SU-DHL-6 (cell line): ENCODE results near the gene ALOX5AP.

Experiments
- H2AFZ ChIP-seq: fragments of 200-600 bp; sonication (generic); 2 replicates; pipeline ENCODE4 v1.6.1; 2014; ENCODE audit warnings: low read depth, mild to moderate bottlenecking, moderate library complexity, mixed read lengths, antibody characterized with exemption, low read length; ENCODE audit not compliant: severe bottlenecking
- H3F3A ChIP-seq: fragments of 200-600 bp; shearing (Covaris generic); 2 replicates; pipeline ENCODE4 v1.6.0; 2016; ENCODE audit warnings: antibody characterized with exemption, mild to moderate bottlenecking; ENCODE audit not compliant: insufficient read depth
- H3K27ac ChIP-seq: fragments of 200-600 bp; sonication (generic); 2 replicates; pipeline ENCODE4 v1.5.1; 2016; ENCODE audit warnings: low read depth, mild to moderate bottlenecking, low read length, moderate library complexity, mixed read lengths
- H3K27me3 ChIP-seq: fragments of 200-600 bp; sonication (generic), shearing (Covaris generic); 2 replicates; pipeline ENCODE4 v1.6.0; 2014; ENCODE audit warnings: mild to moderate bottlenecking, low read length
- H3K36me3 ChIP-seq: fragments of 200-600 bp; sonication (generic); 2 replicates; pipeline ENCODE4 v1.6.1; 2014; ENCODE audit warnings: mild to moderate bottlenecking, low read length, mixed read lengths
- H3K4me2 ChIP-seq: fragments of 300-600, 200-600 bp; shearing (Covaris generic), sonication (generic); 2 replicates; pipeline ENCODE4 v1.6.0; 2014; ENCODE audit warnings: low read length, low read depth, mild to moderate bottlenecking; ENCODE audit not compliant: poor library complexity, severe bottlenecking
- H3K4me3 ChIP-seq: fragments of 200-600 bp; sonication (generic); 2 replicates; pipeline ENCODE4 v1.5.1; 2014; ENCODE audit warnings: antibody characterized with exemption, low read length, mild to moderate bottlenecking, mixed read lengths; ENCODE audit not compliant: insufficient read depth, poor library complexity, severe bottlenecking
- H3K79me2 ChIP-seq: fragments of 200-600 bp; sonication (generic); 2 replicates; pipeline ENCODE4 v1.6.1; 2014; ENCODE audit warnings: mild to moderate bottlenecking, low read length, moderate library complexity; ENCODE audit not compliant: insufficient read depth
- H3K9ac ChIP-seq: fragments of 200-600 bp; sonication (generic); 2 replicates; pipeline ENCODE4 v1.7.0; 2014; ENCODE audit warnings: mild to moderate bottlenecking, low read length
- H3K9me2 ChIP-seq: fragments of 200-600 bp; sonication (generic); replicated peaks from 2 replicates; pipeline ENCODE4 v1.6.1; 2014; ENCODE audit warnings: low read length; ENCODE audit not compliant: insufficient read depth
- H3K9me3 ChIP-seq: fragments of 200-600 bp; sonication (generic); 2 replicates; pipeline ENCODE4 v1.6.1; 2014; ENCODE audit warnings: low read length, mixed read lengths; ENCODE audit not compliant: insufficient read depth
- H4K20me1 ChIP-seq: fragments of 200-600 bp; sonication (generic); 2 replicates; pipeline ENCODE4 v1.6.1; 2014; ENCODE audit warnings: low read depth, mild to moderate bottlenecking, antibody characterized with exemption, low read length, moderate library complexity, mixed read lengths
- EZH2phosphoT487 ChIP-seq: fragments of 200-600 bp; sonication (generic), shearing (Covaris generic); conservative IDR thresholded peaks from 2 replicates; pipeline ENCODE4 v1.6.1; 2018; ENCODE audit warnings: mild to moderate bottlenecking, antibody characterized with exemption, low read length, moderate library complexity, mixed read lengths
- TF ChIP-seq, protein P1 (sequence below): fragments of 200-600 bp; sonication (generic); IDR thresholded peaks from one replicate; pipeline ENCODE4 v1.5.1; 2017; ENCODE audit warnings: antibody characterized with exemption, mild to moderate bottlenecking, low read length, moderate library complexity; ENCODE audit not compliant: insufficient read depth, poor library complexity, severe bottlenecking

Gene ALOX5AP

DNA sequence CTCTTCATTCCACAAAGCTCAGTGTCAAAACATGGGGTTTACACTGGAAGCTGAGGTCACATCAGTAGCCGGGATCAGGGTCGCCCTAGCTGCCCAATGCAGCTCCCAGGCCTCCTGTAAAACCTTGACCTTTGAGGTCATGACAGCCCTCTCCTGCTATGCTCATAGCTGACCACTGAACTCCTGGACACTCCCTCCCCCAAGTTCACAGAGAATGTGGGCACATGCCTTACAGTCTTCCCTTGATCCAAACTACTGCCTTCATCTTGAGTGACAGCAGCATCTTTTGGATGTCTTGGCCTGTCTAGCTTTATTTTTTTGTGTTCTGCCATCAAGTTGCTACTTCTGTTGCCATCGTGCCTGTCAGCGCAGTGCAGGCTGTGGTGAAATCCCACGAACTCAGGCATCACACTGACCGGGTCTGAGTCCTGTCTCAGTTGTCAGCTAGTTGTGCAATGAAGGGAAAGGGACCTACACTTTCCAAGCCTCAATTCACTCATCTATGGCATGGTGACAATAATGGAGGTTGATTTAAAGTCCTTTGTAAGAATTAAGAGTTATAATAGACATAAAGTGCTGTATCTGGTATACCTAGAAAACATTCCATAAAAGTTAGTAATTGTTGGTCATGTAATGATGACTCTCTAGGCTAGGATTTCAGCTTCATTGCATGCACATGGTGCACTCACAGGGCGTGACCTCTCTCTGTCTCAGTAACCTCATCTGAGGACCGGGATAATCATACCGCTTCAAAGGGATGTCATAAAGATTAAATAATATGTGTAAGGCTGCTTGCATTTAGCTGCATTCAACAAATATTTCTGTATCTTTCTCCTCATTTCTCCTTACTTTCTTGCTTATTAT lies 16.4 kb upstream of the ALOX5AP start:
- H3K36me3 ChIP-seq: no peaks in the 10 kb centered on the region
- H3K4me2 ChIP-seq: no peak overlapping the region
- TF ChIP-seq, protein P1, sequence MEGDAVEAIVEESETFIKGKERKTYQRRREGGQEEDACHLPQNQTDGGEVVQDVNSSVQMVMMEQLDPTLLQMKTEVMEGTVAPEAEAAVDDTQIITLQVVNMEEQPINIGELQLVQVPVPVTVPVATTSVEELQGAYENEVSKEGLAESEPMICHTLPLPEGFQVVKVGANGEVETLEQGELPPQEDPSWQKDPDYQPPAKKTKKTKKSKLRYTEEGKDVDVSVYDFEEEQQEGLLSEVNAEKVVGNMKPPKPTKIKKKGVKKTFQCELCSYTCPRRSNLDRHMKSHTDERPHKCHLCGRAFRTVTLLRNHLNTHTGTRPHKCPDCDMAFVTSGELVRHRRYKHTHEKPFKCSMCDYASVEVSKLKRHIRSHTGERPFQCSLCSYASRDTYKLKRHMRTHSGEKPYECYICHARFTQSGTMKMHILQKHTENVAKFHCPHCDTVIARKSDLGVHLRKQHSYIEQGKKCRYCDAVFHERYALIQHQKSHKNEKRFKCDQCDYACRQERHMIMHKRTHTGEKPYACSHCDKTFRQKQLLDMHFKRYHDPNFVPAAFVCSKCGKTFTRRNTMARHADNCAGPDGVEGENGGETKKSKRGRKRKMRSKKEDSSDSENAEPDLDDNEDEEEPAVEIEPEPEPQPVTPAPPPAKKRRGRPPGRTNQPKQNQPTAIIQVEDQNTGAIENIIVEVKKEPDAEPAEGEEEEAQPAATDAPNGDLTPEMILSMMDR: no peak
- no peak for TF ChIP-seq EZH2phosphoT487
- no peaks in the 10 kb centered on the region for H3K27me3 ChIP-seq
- no peaks in the 10 kb centered on the region for H3K9me2 ChIP-seq
- H4K20me1 ChIP-seq: no peaks in the 10 kb centered on the region
- H3K79me2 ChIP-seq: no peaks in the 10 kb centered on the region
- no peaks in the 10 kb centered on the region for H3F3A ChIP-seq
- no peak overlapping the region for H3K27ac ChIP-seq
- H2AFZ ChIP-seq: no peak overlapping the region
- H3K4me3 ChIP-seq: no peak overlapping the region
- H3K9ac ChIP-seq: no peak overlapping the region
- no peaks in the 10 kb centered on the region for H3K9me3 ChIP-seq

DNA sequence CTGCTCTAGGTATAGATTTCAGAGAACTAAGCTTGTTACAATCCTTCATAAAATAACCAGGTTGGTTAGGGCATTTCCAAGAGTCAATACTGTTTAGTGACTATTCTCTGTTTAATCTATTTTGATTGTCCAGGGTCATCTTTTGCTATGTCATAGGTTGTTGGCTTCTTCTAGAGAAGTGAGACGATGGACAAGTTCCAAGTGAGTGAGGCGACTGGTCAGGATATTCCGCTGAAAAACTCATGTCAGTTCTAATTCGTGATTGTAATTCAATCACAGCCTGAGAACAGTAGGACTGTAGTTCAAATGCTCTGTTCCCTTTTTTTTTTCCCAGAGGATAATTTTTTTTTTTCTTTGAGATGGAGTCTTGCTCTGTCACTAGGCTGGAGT lies 15.8 kb upstream of the ALOX5AP start:
- Histone ChIP-seq H3K79me2 (no peaks in the 10 kb centered on the region), H3F3A (no peaks in the 10 kb centered on the region), H3K9ac (no peak overlapping the region), H3K27me3 (no peaks in the 10 kb centered on the region), H3K27ac (no peak overlapping the region), H3K36me3 (no peaks in the 10 kb centered on the region), H3K9me3 (no peaks in the 10 kb centered on the region), H3K9me2 (no peaks in the 10 kb centered on the region), H3K4me2 (no peak overlapping the region), H3K4me3 (no peak overlapping the region), H4K20me1 (no peaks in the 10 kb centered on the region), H2AFZ (no peak overlapping the region)
- TF ChIP-seq, protein P1: no peak
- no peak for TF ChIP-seq EZH2phosphoT487

DNA sequence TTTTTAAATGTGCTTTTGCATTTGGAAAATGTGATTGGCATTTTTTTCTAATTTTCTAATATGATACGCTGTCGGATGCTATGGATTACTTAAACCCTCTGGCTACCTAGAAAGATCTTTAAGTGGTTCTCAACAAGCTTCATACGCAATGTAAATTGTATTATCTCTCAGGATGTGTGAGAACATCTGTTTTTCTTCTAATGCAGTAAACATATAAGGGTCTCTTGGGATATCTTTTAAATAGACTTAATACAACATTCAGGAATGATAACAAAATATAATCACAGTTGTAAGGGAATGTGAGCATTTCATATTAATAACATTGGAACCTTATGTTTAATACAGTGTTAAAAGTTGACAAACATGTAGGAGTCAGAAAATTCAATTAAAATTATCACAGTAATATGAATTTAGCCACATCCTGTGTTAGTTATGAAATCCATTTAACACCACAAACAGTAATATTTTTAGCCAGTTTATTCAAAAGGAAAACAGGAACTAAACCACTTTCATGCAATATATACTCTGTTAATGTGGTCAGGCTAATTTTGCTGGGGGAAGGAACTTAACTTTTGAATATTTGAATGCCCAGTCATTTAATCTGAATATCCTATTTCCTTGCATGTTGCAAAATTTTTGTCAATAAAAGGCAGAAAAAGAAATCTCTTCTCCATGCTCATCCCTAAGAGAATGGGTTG lies 15.0 kb upstream of the ALOX5AP start:
- no peak overlapping the region for H2AFZ ChIP-seq
- no peak overlapping the region for H3K4me2 ChIP-seq
- H3K36me3 ChIP-seq: no peaks in the 10 kb centered on the region
- no peaks in the 10 kb centered on the region for H4K20me1 ChIP-seq
- TF ChIP-seq, protein P1: no peak
- TF ChIP-seq EZH2phosphoT487: no peak
- no peak overlapping the region for H3K4me3 ChIP-seq
- no peaks in the 10 kb centered on the region for H3K27me3 ChIP-seq
- H3F3A ChIP-seq: no peaks in the 10 kb centered on the region
- H3K27ac ChIP-seq: no peak overlapping the region
- H3K9me3 ChIP-seq: no peaks in the 10 kb centered on the region
- H3K9me2 ChIP-seq: no peaks in the 10 kb centered on the region
- no peaks in the 10 kb centered on the region for H3K79me2 ChIP-seq
- no peak overlapping the region for H3K9ac ChIP-seq
